HFF-Myc (cell line): Measurements from ENCODE around the gene OXSR1.

Source experiments
- DNase-seq: peaks from one replicate; pipeline ENCODE4 v3.0.0-alpha.2; 2011; ENCODE audit warnings: low read depth; ENCODE audit errors: extremely low read depth
- H3K4me3 ChIP-seq: replicated peaks from 2 replicates; pipeline ENCODE4 v1.5.1; 2011; ENCODE audit warnings: low read depth, mild to moderate bottlenecking, control low read depth, low read length
- CTCF ChIP-seq: IDR thresholded peaks from 2 replicates; pipeline ENCODE4 v1.5.1; 2012; ENCODE audit warnings: mild to moderate bottlenecking, low read depth, low read length, control low read depth; ENCODE audit errors: missing control alignments

OXSR1 gene

GRCh38 chr3:38203690-38204089 is 38.4 kb downstream of the OXSR1 start:
- no peak for TF ChIP-seq CTCF
- no peak overlapping the region for H3K4me3 ChIP-seq
- no peak for DNase-seq

GRCh38 chr3:38204599-38205471 is 39.5 kb downstream of the OXSR1 start:
- no peak for TF ChIP-seq CTCF
- DNase-seq = no peak
- no peak overlapping the region for H3K4me3 ChIP-seq

GRCh38 chr3:38205472-38205805 is 40.1 kb downstream of the OXSR1 start:
- no peak overlapping the region for H3K4me3 ChIP-seq
- TF ChIP-seq CTCF = no peak
- no peak for DNase-seq

GRCh38 chr3:38207254-38208003 is 42.1 kb downstream of the OXSR1 start:
- DNase-seq = no peak
- TF ChIP-seq CTCF = no peak
- H3K4me3 ChIP-seq = no peak overlapping the region

- no peak for DNase-seq
- TF ChIP-seq CTCF = no peak
- H3K4me3 ChIP-seq = no peak overlapping the region
Observed at GRCh38 chr3:38210141-38210757, 44.9 kb downstream of the OXSR1 start.

- no peak for TF ChIP-seq CTCF
- H3K4me3 ChIP-seq = no peak overlapping the region
- no peak for DNase-seq
Observed at GRCh38 chr3:38212141-38212540, 46.8 kb downstream of the OXSR1 start.
